HG02571 (cell line): ENCODE results near the gene ACTR5.
"Not testable (repeated sequence)": the region's sequence is repeated elsewhere in the genome, so short reads cannot be mapped to it uniquely, and the experiment has no call there.

Source experiments
- ATAC-seq: cut with Tn5 transposase; IDR thresholded peaks from one replicate; pipeline ENCODE4 v1.9.1; 2021; ENCODE audit warnings: mild to moderate bottlenecking, moderate library complexity; ENCODE audit not compliant: unreplicated experiment

ACTR5 gene

DNA sequence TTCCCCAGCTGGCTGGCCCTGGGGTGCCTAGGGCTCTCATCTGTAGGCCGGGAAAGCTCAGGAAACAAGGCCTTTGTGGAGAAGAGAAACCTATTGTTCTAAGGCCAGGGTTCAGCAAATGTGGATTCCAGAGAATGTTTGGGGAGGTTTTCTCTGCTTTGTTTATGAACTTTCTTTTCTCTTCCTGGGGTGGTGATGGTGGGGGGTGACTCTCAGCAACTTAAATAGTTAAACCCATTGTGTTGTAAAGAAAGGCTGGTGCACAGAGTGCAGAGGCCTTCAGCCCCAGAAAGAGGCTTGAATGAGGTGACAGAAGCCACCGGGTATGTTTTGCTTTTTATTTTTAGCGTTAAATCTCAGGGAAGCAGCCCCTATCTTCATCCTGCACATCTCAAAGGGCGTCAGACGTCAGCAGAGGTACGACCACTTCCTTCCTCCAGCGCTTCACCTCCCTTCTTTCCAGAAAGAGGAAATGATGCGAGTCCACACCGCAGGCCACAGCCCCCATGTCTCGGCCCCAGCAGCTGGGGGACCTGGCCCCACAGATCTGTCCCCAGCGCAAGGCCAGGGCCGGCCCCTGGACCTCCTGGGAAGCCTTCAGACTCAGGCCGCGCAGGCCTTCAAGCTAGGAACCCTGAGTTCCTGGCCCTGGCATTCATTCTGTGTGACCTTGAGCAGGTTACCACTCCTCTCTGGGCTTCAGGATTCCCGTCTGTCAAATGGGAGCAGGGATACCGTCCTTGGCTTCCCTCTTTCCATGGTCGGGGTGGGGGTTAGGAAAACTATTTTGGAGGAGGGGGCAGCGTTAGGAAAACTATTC, 56.6 kb downstream of the ACTR5 start:
- no peak for ATAC-seq

- peak; percentile 61 for ATAC-seq
Measured at GRCh38 chr20:38805502-38805957, 57.3 kb downstream of the ACTR5 start, which contains the start of gene PPP1R16B. PPP1R16B (plus strand) TSS chr20:38805697; CDS start chr20:38835926, 30,229 bp downstream.

DNA sequence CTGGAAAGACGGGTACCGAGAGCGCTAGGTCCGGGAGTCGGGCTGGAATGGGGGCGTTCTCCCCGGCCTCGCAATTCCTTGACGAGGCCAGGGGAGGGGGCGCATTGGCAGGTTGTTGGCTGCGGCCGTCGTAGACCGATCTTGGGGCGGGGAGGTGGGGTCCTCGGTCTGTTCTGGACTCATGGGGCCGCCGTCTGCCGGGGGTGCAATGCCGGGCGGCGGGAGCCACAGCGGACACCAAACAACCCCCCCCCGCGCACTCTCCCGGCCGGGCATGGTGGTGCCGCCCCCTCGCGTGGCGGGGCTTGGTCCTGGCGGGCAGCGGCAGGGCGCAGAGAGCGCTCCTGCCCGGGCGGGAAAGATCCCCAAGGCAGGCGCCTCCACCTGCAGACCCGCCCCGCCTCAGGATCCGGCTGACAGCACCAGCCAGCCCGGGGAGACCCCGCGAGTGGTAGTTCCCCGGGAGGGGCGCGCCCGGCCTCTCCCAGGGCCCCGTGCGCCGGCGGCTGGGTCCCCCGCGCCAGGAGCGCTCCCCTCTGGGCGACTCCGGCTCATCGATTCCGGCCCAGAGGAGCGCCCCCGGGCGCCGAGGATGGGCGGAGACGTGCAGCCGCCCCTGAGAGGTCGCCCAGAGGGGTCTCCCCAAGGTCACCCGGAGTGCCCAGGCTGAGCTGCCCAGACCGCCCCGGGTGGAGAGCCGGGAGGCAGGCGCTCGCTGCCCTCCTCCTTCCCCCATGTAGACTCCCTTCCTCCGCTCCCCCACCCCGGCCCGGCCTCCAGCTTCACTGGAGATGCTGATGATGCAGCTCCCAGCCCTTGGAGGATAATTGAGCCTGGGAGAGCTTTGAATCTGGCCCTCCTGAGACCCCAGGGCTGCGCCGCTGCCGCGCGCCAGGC, 57.9 kb downstream of the ACTR5 start:
- no peak for ATAC-seq

DNA sequence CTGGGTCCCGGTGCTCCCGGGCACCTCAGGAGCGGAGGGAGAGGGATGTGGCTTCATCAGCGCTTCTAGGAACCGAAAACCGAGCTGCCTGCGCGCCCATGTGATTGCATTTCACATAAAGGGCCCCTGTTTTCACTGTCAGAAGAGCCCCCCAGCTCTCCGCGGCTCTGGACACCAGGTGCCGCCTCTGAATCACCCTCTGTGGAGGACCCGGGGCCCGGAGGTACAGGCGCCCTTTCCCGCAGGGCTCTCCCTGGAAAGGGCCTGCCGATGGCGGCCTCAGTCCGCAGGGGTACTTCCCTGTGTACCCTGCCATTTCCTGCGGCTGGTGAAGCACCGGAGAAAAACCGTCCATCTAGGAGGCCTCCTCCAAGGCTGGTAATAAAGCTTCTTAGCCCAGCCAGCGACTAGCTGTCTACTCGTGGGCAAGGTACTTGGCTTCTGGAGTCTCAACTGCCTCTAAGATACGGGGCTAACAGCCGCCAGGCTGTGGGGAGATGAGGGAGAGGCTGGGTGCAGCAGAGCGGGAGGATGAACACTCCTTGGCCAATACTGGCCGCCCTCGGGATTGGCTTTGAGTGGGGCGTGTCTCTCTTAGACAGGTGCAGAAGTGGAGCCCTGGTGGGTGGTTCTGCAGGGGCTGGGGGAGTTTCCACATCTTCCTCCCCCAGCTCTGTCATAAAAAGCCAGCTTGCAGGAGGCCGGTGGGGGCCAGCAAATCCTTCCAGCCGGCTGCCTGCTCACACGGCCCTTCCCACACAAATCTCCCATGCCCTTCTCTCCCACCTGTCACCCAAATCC, 58.8 kb downstream of the ACTR5 start:
- no peak for ATAC-seq

DNA sequence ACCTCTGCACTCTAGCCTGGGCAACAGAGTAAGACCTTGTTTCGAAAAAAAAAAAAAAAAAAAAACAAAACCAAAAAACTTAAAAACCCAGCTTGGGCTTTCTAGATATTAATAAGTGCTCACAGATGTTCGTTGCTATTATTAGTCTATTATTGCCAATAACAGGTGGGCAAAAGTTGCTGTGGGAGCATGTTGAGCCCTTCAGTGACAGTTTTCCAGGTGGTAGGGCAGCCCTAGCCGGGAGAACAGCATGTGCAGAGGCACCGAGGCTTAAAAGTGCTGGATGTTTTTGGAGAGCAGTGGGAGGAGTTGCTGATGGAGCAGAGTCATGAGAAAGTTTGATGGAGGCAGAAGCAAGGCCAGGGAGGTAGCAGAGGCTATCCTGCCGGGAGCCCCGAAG, 61.7 kb downstream of the ACTR5 start:
- ATAC-seq: no peak

DNA sequence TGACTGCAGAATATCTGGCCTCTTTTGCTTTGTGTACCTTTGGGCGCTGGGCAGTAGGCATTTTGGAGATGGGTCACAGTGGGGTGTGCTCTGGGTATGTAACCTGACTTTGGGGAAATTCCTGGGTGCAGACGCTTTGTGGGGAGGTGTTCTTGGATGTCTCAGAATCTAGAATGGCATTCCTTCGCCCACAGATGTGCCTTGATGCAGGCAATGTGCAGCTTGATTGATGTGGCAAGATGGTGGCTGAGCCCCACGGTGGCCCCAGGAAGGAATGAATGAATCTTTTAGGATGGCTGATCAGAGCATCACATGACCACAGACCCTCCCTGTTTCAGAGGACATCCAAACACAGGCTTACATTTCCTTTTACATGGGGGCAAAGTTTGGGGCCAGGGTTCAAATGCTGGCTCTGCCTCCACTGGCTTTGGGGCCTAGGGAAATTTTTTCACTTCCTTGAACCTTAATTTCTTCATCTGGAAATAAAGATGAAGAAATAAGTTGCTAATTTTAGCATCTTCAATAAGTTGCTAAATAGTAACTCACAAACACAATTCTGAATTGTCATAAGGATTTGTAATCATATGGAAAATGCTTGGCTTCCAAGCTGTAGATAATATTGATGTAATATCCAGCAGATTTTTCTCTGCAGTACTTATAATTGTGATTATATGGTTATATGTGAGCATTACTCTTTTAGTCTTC, 62.8 kb downstream of the ACTR5 start:
- ATAC-seq: no peak

GRCh38 chr20:38811769-38812168, 63.5 kb downstream of the ACTR5 start:
- ATAC-seq: no peak

GRCh38 chr20:38812182-38812581, 63.9 kb downstream of the ACTR5 start:
- ATAC-seq: no peak

GRCh38 chr20:38812709-38813573, 64.7 kb downstream of the ACTR5 start:
- ATAC-seq: no peak

- not testable (repeated sequence) for ATAC-seq
Measured at GRCh38 chr20:38813574-38813962, 65.3 kb downstream of the ACTR5 start.

DNA sequence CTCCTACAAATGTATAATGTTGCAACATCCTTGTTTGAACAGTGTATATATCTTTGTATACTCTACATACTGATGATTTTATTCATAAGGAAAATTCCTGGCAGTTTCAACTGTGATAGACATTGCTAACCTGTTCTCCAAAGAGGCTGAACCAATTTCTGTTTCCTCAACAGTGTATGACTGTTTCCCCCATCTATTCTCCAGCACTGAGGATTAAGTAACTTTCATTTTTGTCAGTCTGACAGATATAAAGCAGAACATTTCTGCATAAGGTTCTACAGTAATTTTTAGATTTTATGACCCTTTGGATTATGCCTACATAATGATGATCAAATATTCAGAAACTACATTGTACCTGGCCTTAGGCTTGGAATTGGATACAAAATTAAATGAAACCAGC, 67.2 kb downstream of the ACTR5 start:
- ATAC-seq: no peak

GRCh38 chr20:38818113-38819065, 70.1 kb downstream of the ACTR5 start:
- no peak for ATAC-seq
